ENCODE measurements around the gene NUDT22. TPM values are rescaled to one million over a fixed set of nuclear protein-coding genes. Genes with fewer than 3 reads are reported as not detected.
A peak's percentile ranks its signal among the peaks of the same experiment; 100 is the strongest.

Gene NUDT22
- polyA plus RNA-seq, 1 donor from 2014 or later: 47.3 TPM

DNA sequence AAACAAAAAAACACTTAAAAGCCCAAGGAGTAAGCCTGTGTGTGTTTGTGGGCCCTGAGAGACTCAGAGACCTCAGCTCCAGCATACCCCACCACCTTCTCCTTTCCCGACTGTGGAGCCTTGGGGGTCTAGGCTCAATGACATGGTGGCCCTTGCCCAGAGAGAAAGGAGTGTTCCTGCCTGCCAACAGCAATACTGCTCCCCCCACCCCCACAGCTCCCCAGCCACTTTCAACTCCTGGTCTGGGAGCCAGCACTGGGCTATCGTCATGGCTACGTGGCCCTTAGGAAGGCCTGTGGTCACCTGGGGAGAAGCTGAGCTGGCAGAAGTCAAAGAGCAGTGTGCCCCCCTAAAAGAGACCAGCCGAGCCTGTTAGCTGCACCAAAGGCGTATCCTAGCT, 18.0 kb downstream of the NUDT22 start:
- no peak overlapping the region for H3K27ac ChIP-seq (ENCODE audit: low read length)
- no peaks in the 10 kb centered on the region for H3K9me2 ChIP-seq (ENCODE audit: insufficient read depth, low read length)
- H3K4me2 ChIP-seq (ENCODE audit: low read length): no peak overlapping the region
- H3K4me3 ChIP-seq (ENCODE audit: low read length): no peak overlapping the region
- H4K20me1 ChIP-seq (ENCODE audit: insufficient read depth): no peaks in the 10 kb centered on the region
- no peaks in the 10 kb centered on the region for H3K9me3 ChIP-seq (ENCODE audit: low read length)
- no peak overlapping the region for H2AFZ ChIP-seq (ENCODE audit: low read depth, low read length)
- H3K9ac ChIP-seq (ENCODE audit: low read length): no peak overlapping the region
- H3K79me2 ChIP-seq (replicated peaks; ENCODE audit: insufficient read depth, low read length): peaks cover 13% of the 10 kb centered on the region
- H3K36me3 ChIP-seq (ENCODE audit: insufficient read depth, low read length): no peaks in the 10 kb centered on the region
- no peaks in the 10 kb centered on the region for H3F3A ChIP-seq (ENCODE audit: insufficient read depth, low read length, poor library complexity, severe bottlenecking)
- no peaks in the 10 kb centered on the region for H3K27me3 ChIP-seq (ENCODE audit: insufficient read depth, low read depth, low read length)
- TF ChIP-seq RAD21 (conservative IDR thresholded peaks at IDR 0.05) (no peak), POLR2AphosphoS5 (IDR thresholded peaks at IDR 0.05) (no peak), EP300 (conservative IDR thresholded peaks at IDR 0.05; ENCODE audit: poor library complexity, severe bottlenecking) (no peak), EZH2 (IDR thresholded peaks at IDR 0.05; ENCODE audit: borderline replicate concordance, insufficient read depth, low read length, poor library complexity, severe bottlenecking) (no peak)
- TF ChIP-seq, protein P1, sequence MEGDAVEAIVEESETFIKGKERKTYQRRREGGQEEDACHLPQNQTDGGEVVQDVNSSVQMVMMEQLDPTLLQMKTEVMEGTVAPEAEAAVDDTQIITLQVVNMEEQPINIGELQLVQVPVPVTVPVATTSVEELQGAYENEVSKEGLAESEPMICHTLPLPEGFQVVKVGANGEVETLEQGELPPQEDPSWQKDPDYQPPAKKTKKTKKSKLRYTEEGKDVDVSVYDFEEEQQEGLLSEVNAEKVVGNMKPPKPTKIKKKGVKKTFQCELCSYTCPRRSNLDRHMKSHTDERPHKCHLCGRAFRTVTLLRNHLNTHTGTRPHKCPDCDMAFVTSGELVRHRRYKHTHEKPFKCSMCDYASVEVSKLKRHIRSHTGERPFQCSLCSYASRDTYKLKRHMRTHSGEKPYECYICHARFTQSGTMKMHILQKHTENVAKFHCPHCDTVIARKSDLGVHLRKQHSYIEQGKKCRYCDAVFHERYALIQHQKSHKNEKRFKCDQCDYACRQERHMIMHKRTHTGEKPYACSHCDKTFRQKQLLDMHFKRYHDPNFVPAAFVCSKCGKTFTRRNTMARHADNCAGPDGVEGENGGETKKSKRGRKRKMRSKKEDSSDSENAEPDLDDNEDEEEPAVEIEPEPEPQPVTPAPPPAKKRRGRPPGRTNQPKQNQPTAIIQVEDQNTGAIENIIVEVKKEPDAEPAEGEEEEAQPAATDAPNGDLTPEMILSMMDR (IDR thresholded peaks at IDR 0.05; ENCODE audit: poor library complexity, severe bottlenecking): no peak

DNA sequence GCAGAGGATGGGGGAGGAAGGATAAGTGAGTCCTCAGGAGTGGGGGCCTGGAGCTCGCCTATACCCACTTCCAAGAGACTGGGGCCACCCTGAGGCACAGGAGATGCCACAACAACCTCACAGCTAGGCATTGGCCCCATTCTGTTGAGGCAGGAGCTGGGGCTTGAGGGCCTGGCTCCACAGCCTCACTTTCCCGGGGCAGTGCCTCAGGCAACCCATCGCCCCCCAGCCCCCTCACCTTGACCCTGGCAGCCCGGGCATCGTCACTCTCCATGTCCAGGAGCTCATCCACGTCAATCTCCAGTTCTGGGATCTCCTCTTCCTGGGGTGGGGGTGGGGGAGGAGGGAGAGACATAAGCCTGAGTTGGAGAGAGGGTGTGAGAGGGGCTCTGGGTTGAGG, 18.9 kb downstream of the NUDT22 start:
- Histone ChIP-seq H3F3A (ENCODE audit: insufficient read depth, low read length, poor library complexity, severe bottlenecking) (no peaks in the 10 kb centered on the region), H3K9ac (ENCODE audit: low read length) (peak overlapping the region; percentile 85), H2AFZ (ENCODE audit: low read depth, low read length) (no peak overlapping the region), H3K4me3 (ENCODE audit: low read length) (peak overlapping the region; percentile 99), H3K4me2 (ENCODE audit: low read length) (peak overlapping the region; percentile 89), H3K9me3 (ENCODE audit: low read length) (no peaks in the 10 kb centered on the region), H3K9me2 (ENCODE audit: insufficient read depth, low read length) (no peaks in the 10 kb centered on the region), H3K27me3 (ENCODE audit: insufficient read depth, low read depth, low read length) (no peaks in the 10 kb centered on the region), H3K79me2 (replicated peaks; ENCODE audit: insufficient read depth, low read length) (peaks cover 13% of the 10 kb centered on the region), H3K36me3 (ENCODE audit: insufficient read depth, low read length) (no peaks in the 10 kb centered on the region), H4K20me1 (ENCODE audit: insufficient read depth) (no peaks in the 10 kb centered on the region), H3K27ac (ENCODE audit: low read length) (peak overlapping the region; percentile 57)
- TF ChIP-seq SMC3 (conservative IDR thresholded peaks at IDR 0.05; ENCODE audit: poor library complexity): no peak
- TF ChIP-seq POLR2AphosphoS5 (IDR thresholded peaks at IDR 0.05): no peak
- TF ChIP-seq, protein P1 (IDR thresholded peaks at IDR 0.05; ENCODE audit: poor library complexity, severe bottlenecking): no peak
- TF ChIP-seq EZH2 (IDR thresholded peaks at IDR 0.05; ENCODE audit: borderline replicate concordance, insufficient read depth, low read length, poor library complexity, severe bottlenecking): no peak
- TF ChIP-seq EP300 (conservative IDR thresholded peaks at IDR 0.05; ENCODE audit: poor library complexity, severe bottlenecking): no peak
- no peak for TF ChIP-seq MXI1 (conservative IDR thresholded peaks at IDR 0.05; ENCODE audit: poor library complexity, severe bottlenecking)

DNA sequence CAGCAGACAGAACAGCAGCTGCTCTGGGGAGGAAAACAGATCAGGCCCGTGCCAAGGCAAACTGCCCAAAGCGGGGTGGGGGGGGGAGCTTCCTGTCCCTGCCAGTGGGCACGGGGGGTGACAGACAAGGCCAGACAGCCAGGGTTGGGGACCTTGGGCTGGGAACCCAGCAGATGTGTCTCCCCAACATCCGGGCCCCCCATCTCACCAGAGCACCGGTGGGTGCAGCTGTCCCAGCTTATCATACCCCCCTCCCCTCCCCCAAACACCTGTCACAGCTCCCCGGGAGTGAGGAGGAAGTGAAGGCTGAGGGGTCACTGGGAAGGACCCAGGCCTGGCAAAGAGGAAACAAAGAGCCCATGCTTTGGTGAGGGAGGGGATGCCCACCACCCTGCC, 19.3 kb downstream of the NUDT22 start:
- H3K4me2 ChIP-seq (ENCODE audit: low read length): peak overlapping the region; percentile 89
- no peak for TF ChIP-seq MXI1 (conservative IDR thresholded peaks at IDR 0.05; ENCODE audit: poor library complexity, severe bottlenecking)
- TF ChIP-seq, protein P1 (IDR thresholded peaks at IDR 0.05; ENCODE audit: poor library complexity, severe bottlenecking): no peak
- H3K36me3 ChIP-seq (ENCODE audit: insufficient read depth, low read length): no peaks in the 10 kb centered on the region
- H3F3A ChIP-seq (ENCODE audit: insufficient read depth, low read length, poor library complexity, severe bottlenecking): no peaks in the 10 kb centered on the region
- no peak overlapping the region for H2AFZ ChIP-seq (ENCODE audit: low read depth, low read length)
- peak overlapping the region; percentile 57 for H3K27ac ChIP-seq (ENCODE audit: low read length)
- no peaks in the 10 kb centered on the region for H4K20me1 ChIP-seq (ENCODE audit: insufficient read depth)
- H3K9ac ChIP-seq (ENCODE audit: low read length): peak overlapping the region; percentile 85
- H3K9me3 ChIP-seq (ENCODE audit: low read length): no peaks in the 10 kb centered on the region
- H3K79me2 ChIP-seq (replicated peaks; ENCODE audit: insufficient read depth, low read length): peaks cover 13% of the 10 kb centered on the region
- no peaks in the 10 kb centered on the region for H3K9me2 ChIP-seq (ENCODE audit: insufficient read depth, low read length)
- peak overlapping the region; percentile 99 for H3K4me3 ChIP-seq (ENCODE audit: low read length)
- no peaks in the 10 kb centered on the region for H3K27me3 ChIP-seq (ENCODE audit: insufficient read depth, low read depth, low read length)

Measured in neural cell (in vitro differentiated cells).